IMR-90 (cell line): Measurements from ENCODE around the gene TM2D3. TPM values are rescaled to one million over a fixed set of nuclear protein-coding genes. Genes with fewer than 3 reads are reported as not detected.

Experiments used
- ATAC-seq: fragments of 200-7000 bp; cut with Tn5 transposase; 2 replicates; pipeline ENCODE4 v1.9.1; 2020; ENCODE audit warnings: low read depth, mild to moderate bottlenecking, moderate library complexity
- BruUV-seq: library from RNA; stranded (reverse); fragments of 400-500 nt; replicated peaks from 2 replicates; lab custom pipeline; 2021; lab: Mats Ljungman, UMichigan
- CTCF ChIA-PET: fragments of 300-600 bp; formaldehyde crosslinking; extraction: SDS; loops from one replicate; lab custom pipeline; 2021; ENCODE audit warnings: antibody characterized with exemption; lab: Yijun Ruan, JAX
- POLR2A ChIA-PET: fragments of 300-600 bp; sonication (Branson Sonifier 250); formaldehyde crosslinking; loops from one replicate; lab custom pipeline; 2022; ENCODE audit warnings: antibody characterized with exemption; ENCODE audit not compliant: unreplicated experiment; lab: Charles Lee
- DNase-seq: peaks from one replicate; pipeline ENCODE4 v3.0.0; 2013
- H2AFZ ChIP-seq: replicated peaks from 2 replicates; pipeline ENCODE3; 2013; ENCODE audit warnings: low read length, mild to moderate bottlenecking; ENCODE audit not compliant: poor library complexity
- H2AK5ac ChIP-seq: 2 replicates; pipeline ENCODE4 v1.6.1; 2013; ENCODE audit warnings: low read depth, low read length, inconsistent platforms
- H2AK9ac ChIP-seq: replicated peaks from 2 replicates; pipeline ENCODE3; 2013; ENCODE audit warnings: mild to moderate bottlenecking, low read depth, low read length, moderate library complexity; ENCODE audit not compliant: poor library complexity
- H2BK120ac ChIP-seq: 2 replicates; pipeline ENCODE4 v1.6.1; 2013; ENCODE audit warnings: low read depth, low read length, inconsistent platforms
- H2BK15ac ChIP-seq: 3 replicates; pipeline ENCODE4 v1.6.1; 2013; ENCODE audit warnings: low read depth, low read length, inconsistent platforms
- H2BK20ac ChIP-seq: 2 replicates; pipeline ENCODE4 v1.6.1; 2013; ENCODE audit warnings: low read depth, mild to moderate bottlenecking, inconsistent platforms, low read length, moderate library complexity
- H2BK5ac ChIP-seq: 2 replicates; pipeline ENCODE4 v1.6.1; 2013; ENCODE audit warnings: mild to moderate bottlenecking, low read depth, low read length, inconsistent platforms; ENCODE audit not compliant: poor library complexity, severe bottlenecking
- H3K14ac ChIP-seq: replicated peaks from 2 replicates; pipeline ENCODE4 v1.6.1; 2013; ENCODE audit warnings: low read depth, low read length, inconsistent platforms
- H3K18ac ChIP-seq: 2 replicates; pipeline ENCODE4 v1.6.1; 2013; ENCODE audit warnings: low read depth, low read length, control low read depth
- H3K23ac ChIP-seq: 2 replicates; pipeline ENCODE4 v1.6.1; 2013; ENCODE audit warnings: low read depth, low read length, inconsistent platforms
- H3K27ac ChIP-seq: 2 replicates; pipeline ENCODE4 v1.5.1; 2013; ENCODE audit warnings: mild to moderate bottlenecking, control low read depth, low read length; ENCODE audit not compliant: insufficient read depth
- H3K27me3 ChIP-seq: 2 replicates; pipeline ENCODE4 v1.6.1; 2013; ENCODE audit warnings: low read length; ENCODE audit not compliant: control insufficient read depth, insufficient read depth
- H3K36me3 ChIP-seq: 2 replicates; pipeline ENCODE4 v1.6.1; 2013; ENCODE audit warnings: low read length, mixed read lengths; ENCODE audit not compliant: control insufficient read depth, insufficient read depth
- H3K4ac ChIP-seq: 2 replicates; pipeline ENCODE4 v1.6.1; 2013; ENCODE audit warnings: low read depth, low read length, inconsistent platforms
- H3K4me1 ChIP-seq: 2 replicates; pipeline ENCODE4 v1.6.1; 2013; ENCODE audit warnings: low read length, mixed read lengths; ENCODE audit not compliant: control insufficient read depth, insufficient read depth
- H3K4me2 ChIP-seq: 2 replicates; pipeline ENCODE4 v1.6.1; 2013; ENCODE audit warnings: low read depth, mild to moderate bottlenecking, control low read depth, low read length, moderate library complexity
- H3K4me3 ChIP-seq: 2 replicates; pipeline ENCODE4 v1.5.1; 2013; ENCODE audit warnings: low read depth, mild to moderate bottlenecking, control low read depth, low read length, moderate library complexity; ENCODE audit not compliant: insufficient read depth
- H3K56ac ChIP-seq: 2 replicates; pipeline ENCODE4 v1.6.1; 2013; ENCODE audit warnings: low read length, inconsistent platforms; ENCODE audit not compliant: insufficient read depth; ENCODE audit errors: extremely low read depth
- H3K79me1 ChIP-seq, 2 experiments: 2 replicates each; pipeline ENCODE4 v1.6.1; 2013; ENCODE audit warnings: low read length in 2 of 2, inconsistent platforms in 1 of 2, low read depth in 1 of 2
- H3K9ac ChIP-seq: 2 replicates; pipeline ENCODE4 v1.6.1; 2013; ENCODE audit warnings: low read depth, low read length, control low read depth
- H3K9me1 ChIP-seq: 2 replicates; pipeline ENCODE4 v1.6.1; 2013; ENCODE audit warnings: low read length, inconsistent platforms; ENCODE audit not compliant: insufficient read depth
- H3K9me3 ChIP-seq: 2 replicates; pipeline ENCODE4 v1.6.1; 2013; ENCODE audit warnings: low read length; ENCODE audit not compliant: control insufficient read depth, insufficient read depth
- H4K20me1 ChIP-seq: 2 replicates; pipeline ENCODE4 v1.6.1; 2013; ENCODE audit warnings: low read length, inconsistent platforms; ENCODE audit not compliant: insufficient read depth
- H4K5ac ChIP-seq: 2 replicates; pipeline ENCODE4 v1.6.1; 2013; ENCODE audit warnings: mild to moderate bottlenecking, low read depth, low read length, control low read depth
- H4K8ac ChIP-seq, 2 experiments: 2 replicates each; pipeline ENCODE4 v1.6.1; 2013; ENCODE audit warnings: low read depth in 2 of 2, low read length in 2 of 2, control low read depth in 1 of 2, inconsistent platforms in 1 of 2
- H4K91ac ChIP-seq: 2 replicates; pipeline ENCODE4 v1.6.1; 2013; ENCODE audit warnings: low read depth, low read length, inconsistent platforms; ENCODE audit not compliant: insufficient read depth
- CEBPB ChIP-seq: IDR thresholded peaks from 2 replicates; pipeline ENCODE4 v1.6.1; 2012; ENCODE audit warnings: low read depth, low read length, improper control_type of control experiment
- CTCF ChIP-seq: conservative IDR thresholded peaks from 2 replicates; pipeline ENCODE4 v1.5.1; 2012; ENCODE audit warnings: mild to moderate bottlenecking, low read depth, low read length, improper control_type of control experiment
- WGBS, 2 experiments: methylation state at CpG; one replicate each; pipeline versions ENCODE4 v1.1.5 to v1.1.7; 2013; ENCODE audit warnings: missing lambda C conversion rate in 2 of 2; ENCODE audit not compliant: insufficient read length in 1 of 2; ENCODE audit errors: extremely low coverage in 2 of 2; 5-methylcytosine and 5-hydroxymethylcytosine counted together
- dilution Hi-C: fragments of 300-500 bp; cut with HindIII; formaldehyde crosslinking; loops from one replicate; pipeline ENCODE4 v1.14.3; 2018; ENCODE audit warnings: low sequenced_read_pairs; ENCODE audit not compliant: unreplicated experiment
- in situ Hi-C: fragments of 300-500 bp; cut with MboI; formaldehyde crosslinking; loops from 3 replicates; pipeline ENCODE4 v1.14.3; 2019; ENCODE audit warnings: low sequenced_read_pairs, inconsistent platforms, mixed read lengths
- intact Hi-C: fragments of 100-400 bp; cut with micrococcal nuclease; formaldehyde crosslinking; loops from 2 replicates; pipeline ENCODE4 v1.10.0; 2022
- polyA plus RNA-seq, 3 experiments: library from polyadenylated mRNA; depleted of rRNA; stranded (reverse); fragments of >200 nt; gene quantifications; 2 replicates each; pipeline ENCODE4 v1.2.3, GENCODE V29; 2012; ENCODE audit warnings: low replicate concordance in 1 of 3
- total RNA-seq: library from RNA; depleted of rRNA; stranded (reverse); fragments of >200 nt; gene quantifications from 2 replicates; pipeline ENCODE4 v1.2.3, GENCODE V29; 2012

TM2D3 gene
- total and polyA plus RNA-seq, 2 of the 4 experiments (the other 2 are of a cell fraction): 27.4 to 34.5 TPM

GRCh38 chr15:101669744-101670143, 17.6 kb upstream of the TM2D3 start:
- intact Hi-C loops: no loop called here
- H2BK20ac ChIP-seq: 0 out of 2 replicates have a peak overlapping the region, but pooled peaks have one; percentile 25
- peaks cover 4% of the 10 kb centered on the region for H3K4me1 ChIP-seq
- dilution Hi-C loops: no loop called here
- H3K23ac ChIP-seq: no peak overlapping the region
- no peak for DNase-seq
- no peak overlapping the region for H3K56ac ChIP-seq
- in situ Hi-C loops: no loop called here
- H4K8ac ChIP-seq: 0 out of 4 replicates have a peak overlapping the region, but pooled peaks of 1 of the 2 experiments have one; percentile 9
- 0 out of 2 replicates have a peak overlapping the region, but pooled peaks have one; percentile 29 for H3K14ac ChIP-seq
- H3K27ac ChIP-seq: no peak overlapping the region
- H3K9me1 ChIP-seq: peaks cover 13% of the 10 kb centered on the region
- no peak overlapping the region for H4K5ac ChIP-seq
- H3K27me3 ChIP-seq: no peaks in the 10 kb centered on the region
- no peak overlapping the region for H3K18ac ChIP-seq
- TF ChIP-seq CEBPB: peak; percentile 76; the same call in 1 of the 2 replicates
- no peak for TF ChIP-seq CTCF
- no peak overlapping the region for H3K4me2 ChIP-seq
- H3K36me3 ChIP-seq: peaks cover 28% of the 10 kb centered on the region
- no TSS peak for BruUV-seq
- no peaks in the 10 kb centered on the region for H4K20me1 ChIP-seq
- peak overlapping the region; percentile 54; the same call in 1 of the 2 replicates for H2AK5ac ChIP-seq
- no peak overlapping the region for H3K9ac ChIP-seq
- H3K4me3 ChIP-seq: no peak overlapping the region
- H2BK15ac ChIP-seq: no peak overlapping the region
- no peak overlapping the region for H2AK9ac ChIP-seq
- ChIA-PET CTCF (no interaction called here), POLR2A (no interaction called here)
- no peak overlapping the region for H3K4ac ChIP-seq
- no CpG with 5 or more reads among the region's 3 CpGs for WGBS, 2 experiments
- H2AFZ ChIP-seq: no peak overlapping the region
- peaks cover 5% of the 10 kb centered on the region; the same call in 1 of the 2 replicates for H3K9me3 ChIP-seq
- no peak overlapping the region; the same call in 1 of the 2 replicates for H2BK120ac ChIP-seq
- peaks cover 0 to 12% of the 10 kb centered on the region in 2 experiments; a peak in 3 of 4 replicates for H3K79me1 ChIP-seq
- no peak overlapping the region for H4K91ac ChIP-seq
- peak; percentile 14; the same call in 1 of the 2 replicates for ATAC-seq
- peak overlapping the region; percentile 17 for H2BK5ac ChIP-seq
